Nephron progenitor cell (in vitro differentiated cells): ENCODE results near the gene PCNX3.

ENCODE experiments used
- DNase-seq: peaks from one replicate; pipeline ENCODE4 v3.0.0; 2021
- H3K27ac Mint-ChIP-seq: 2 replicates; pipeline ENCODE4 v1.8.0; 2021; ENCODE audit warnings: mild to moderate bottlenecking, moderate library complexity, mixed read lengths
- H3K27me3 Mint-ChIP-seq: 2 replicates; pipeline ENCODE4 v1.8.0; 2021; ENCODE audit warnings: mild to moderate bottlenecking, low read depth, mixed read lengths; ENCODE audit not compliant: poor library complexity
- H3K36me3 Mint-ChIP-seq: 2 replicates; pipeline ENCODE4 v1.8.0; 2021; ENCODE audit warnings: low read depth, mixed read lengths
- H3K4me1 Mint-ChIP-seq: 2 replicates; pipeline ENCODE4 v1.8.0; 2021; ENCODE audit warnings: mixed read lengths
- H3K4me3 Mint-ChIP-seq: 2 replicates; pipeline ENCODE4 v1.8.0; 2021; ENCODE audit warnings: mild to moderate bottlenecking, moderate library complexity, mixed read lengths
- H3K9me3 Mint-ChIP-seq: 2 replicates; pipeline ENCODE4 v1.8.0; 2021; ENCODE audit warnings: mild to moderate bottlenecking, moderate library complexity, mixed read lengths
- CTCF ChIP-seq: fragments of 200-600 bp; sonication (generic); IDR thresholded peaks from 2 replicates; pipeline ENCODE4 v1.5.0; 2021; ENCODE audit warnings: antibody characterized with exemption

The PCNX3 gene

GRCh38 chr11:65576232-65576866, 39.2 kb upstream of the PCNX3 start:
- H3K4me1 Mint-ChIP-seq, result peaks cover 57% of the 10 kb centered on the region
- H3K4me3 Mint-ChIP-seq, result peak overlapping the region; percentile 72
- H3K36me3 Mint-ChIP-seq, result no peaks in the 10 kb centered on the region
- TF ChIP-seq CTCF, result no peak
- H3K27ac Mint-ChIP-seq, result no peak overlapping the region
- peaks cover 15% of the 10 kb centered on the region for H3K27me3 Mint-ChIP-seq
- no peak for DNase-seq
- no peaks in the 10 kb centered on the region for H3K9me3 Mint-ChIP-seq

GRCh38 chr11:65576867-65577755, 38.5 kb upstream of the PCNX3 start:
- peak overlapping the region; percentile 72 for H3K4me3 Mint-ChIP-seq
- no peak overlapping the region for H3K27ac Mint-ChIP-seq
- peaks cover 50% of the 10 kb centered on the region for H3K4me1 Mint-ChIP-seq
- H3K36me3 Mint-ChIP-seq, result no peaks in the 10 kb centered on the region
- no peak for TF ChIP-seq CTCF
- no peak for DNase-seq
- H3K9me3 Mint-ChIP-seq, result no peaks in the 10 kb centered on the region
- peaks cover 19% of the 10 kb centered on the region for H3K27me3 Mint-ChIP-seq

GRCh38 chr11:65577756-65578109, 37.8 kb upstream of the PCNX3 start:
- H3K9me3 Mint-ChIP-seq, result no peaks in the 10 kb centered on the region
- no peaks in the 10 kb centered on the region for H3K36me3 Mint-ChIP-seq
- H3K27me3 Mint-ChIP-seq, result peaks cover 25% of the 10 kb centered on the region
- H3K4me3 Mint-ChIP-seq, result peak overlapping the region; percentile 33
- no peak overlapping the region for H3K27ac Mint-ChIP-seq
- no peak for TF ChIP-seq CTCF
- DNase-seq, result no peak
- H3K4me1 Mint-ChIP-seq, result peaks cover 46% of the 10 kb centered on the region

GRCh38 chr11:65578134-65578533, 37.4 kb upstream of the PCNX3 start:
- H3K4me1 Mint-ChIP-seq, result peaks cover 42% of the 10 kb centered on the region
- no peak for DNase-seq
- H3K36me3 Mint-ChIP-seq, result no peaks in the 10 kb centered on the region
- H3K27me3 Mint-ChIP-seq, result peaks cover 29% of the 10 kb centered on the region
- no peak overlapping the region for H3K27ac Mint-ChIP-seq
- no peak for TF ChIP-seq CTCF
- H3K9me3 Mint-ChIP-seq, result no peaks in the 10 kb centered on the region
- H3K4me3 Mint-ChIP-seq, result peak overlapping the region; percentile 33

GRCh38 chr11:65578667-65579066, 36.9 kb upstream of the PCNX3 start:
- Mint-ChIP-seq H3K4me3 (peak overlapping the region; percentile 52), H3K4me1 (peaks cover 37% of the 10 kb centered on the region)

More at GRCh38 chr11:65578667-65579066, 36.9 kb upstream of the PCNX3 start:
- H3K9me3 Mint-ChIP-seq, result no peaks in the 10 kb centered on the region
- peaks cover 32% of the 10 kb centered on the region for H3K27me3 Mint-ChIP-seq
- no peaks in the 10 kb centered on the region for H3K36me3 Mint-ChIP-seq
- no peak for DNase-seq
- no peak for TF ChIP-seq CTCF
- H3K27ac Mint-ChIP-seq, result no peak overlapping the region
